ENCODE data around the gene LCOR. TPM values are rescaled to one million over a fixed set of nuclear protein-coding genes. Genes with fewer than 3 reads are reported as not detected.

LCOR gene
- total and polyA plus RNA-seq, 9 of the 15 experiments (the other 6 are each of a cell fraction or from before 2014, with no cell fraction given) = 3.6 to 25.2 (median 14.4) TPM

GRCh38 chr10:96896884-96897589, 64.9 kb downstream of the LCOR start:
- Histone ChIP-seq H3K79me2 (ENCODE audit: control insufficient read depth, insufficient read depth, low read length) (peaks cover 87% of the 10 kb centered on the region), H3K4me3 (no peak overlapping the region), H3K27me3 (ENCODE audit: control insufficient read depth in 2 of 2, insufficient read depth in 2 of 2, low read length in 2 of 2) (no peaks in the 10 kb centered on the region), H3K9me3 (replicated peaks; ENCODE audit: control insufficient read depth, insufficient read depth, low read depth, low read length) (no peaks in the 10 kb centered on the region), H2AFZ (ENCODE audit: low read depth, low read length) (no peak overlapping the region), H3K9ac (ENCODE audit: insufficient read depth in 1 of 2, low read depth in 2 of 2, low read length in 2 of 2) (no peak overlapping the region), H3K9me1 (ENCODE audit: control insufficient read depth, insufficient read depth, low read length) (no peaks in the 10 kb centered on the region), H3K4me2 (ENCODE audit: insufficient read depth, low read length) (no peak overlapping the region), H4K20me1 (replicated peaks; ENCODE audit: control insufficient read depth, insufficient read depth, low read length) (no peaks in the 10 kb centered on the region), H3K36me3 (ENCODE audit: control insufficient read depth, insufficient read depth, low read length) (no peaks in the 10 kb centered on the region), H3K4me1 (replicated peaks in 1 of 2; ENCODE audit: control insufficient read depth in 2 of 2, insufficient read depth in 2 of 2, low read length in 2 of 2) (no peaks in the 10 kb centered on the region; a peak in 1 of 5 replicates), H3K27ac (ENCODE audit: extremely low read depth, low read depth, low read length) (no peak overlapping the region)
- TF ChIP-seq ZNF699 (CRISPR knock-in tag; IDR thresholded peaks at IDR 0.05; ENCODE audit: insufficient replicate concordance) (no peak), POLR2AphosphoS5 (IDR thresholded peaks at IDR 0.05; ENCODE audit: control insufficient read depth, insufficient read depth, low read depth, low read length) (no peak), SAFB2 (IDR thresholded peaks at IDR 0.05; ENCODE audit: borderline replicate concordance, low read depth, low read length, severe bottlenecking) (no peak), ILF3 (IDR thresholded peaks at IDR 0.05; ENCODE audit: borderline replicate concordance) (no peak), NCOA6 (IDR thresholded peaks at IDR 0.05) (no peak), HDAC1 (IDR thresholded peaks at IDR 0.05) (no peak), RBBP5 (IDR thresholded peaks at IDR 0.05; ENCODE audit: borderline replicate concordance, insufficient read depth, low read length, poor library complexity, severe bottlenecking) (no peak), ZNF3 (CRISPR knock-in tag; IDR thresholded peaks at IDR 0.05) (no peak), XRCC5 (IDR thresholded peaks at IDR 0.05; ENCODE audit: low read depth, low read length) (no peak), NEUROD1 (IDR thresholded peaks at IDR 0.05; ENCODE audit: borderline replicate concordance, low read depth, low read length, partially characterized antibody) (no peak), ZNF174 (CRISPR knock-in tag; IDR thresholded peaks at IDR 0.05) (no peak), HSF4 (CRISPR knock-in tag; IDR thresholded peaks at IDR 0.05; ENCODE audit: borderline replicate concordance) (no peak), ZBTB2 (IDR thresholded peaks at IDR 0.05) (no peak), KDM4B (IDR thresholded peaks at IDR 0.05; ENCODE audit: borderline replicate concordance in 2 of 2, low read depth in 1 of 2) (no peak), U2AF1 (optimal IDR thresholded peaks at IDR 0.05; ENCODE audit: low read depth, low read length) (no peak)
- BruUV-seq (replicated peaks) = no TSS peak
- ChIA-PET POLR2A (no interaction called here), CTCF (ENCODE audit: low intra/inter-chr PET ratio) (no interaction called here)
- intact Hi-C loops (cut with micrococcal nuclease) (no loop called here), in situ Hi-C loops (cut with MboI) (no loop called here)
- ATAC-seq = no peak
- WGBS (ENCODE audit: insufficient coverage, low coverage, missing lambda C conversion rate) = 8% methylated on average over 1 of the region's 1 CpG
- no peak for DNase-seq (ENCODE audit: extremely low read depth in 1 of 4, low spot score in 3 of 4)
- no peak for FAIRE-seq
